ENCODE results near the gene MYCBPAP. TPM values are rescaled to one million over a fixed set of nuclear protein-coding genes. Genes with fewer than 3 reads are reported as not detected.

Gene MYCBPAP
- total RNA-seq, 6 experiments from 2014 or later, result 0.51 TPM; not detected in 5

- no peak overlapping the region for H3K27ac ChIP-seq
- 78% methylated on average over 9 of the region's 12 CpGs for WGBS (ENCODE audit: insufficient coverage, low coverage, low lambda C conversion rate, missing lambda C conversion rate)
Measured at GRCh38 chr17:50573866-50574611, 65.8 kb downstream of the MYCBPAP start.

DNA sequence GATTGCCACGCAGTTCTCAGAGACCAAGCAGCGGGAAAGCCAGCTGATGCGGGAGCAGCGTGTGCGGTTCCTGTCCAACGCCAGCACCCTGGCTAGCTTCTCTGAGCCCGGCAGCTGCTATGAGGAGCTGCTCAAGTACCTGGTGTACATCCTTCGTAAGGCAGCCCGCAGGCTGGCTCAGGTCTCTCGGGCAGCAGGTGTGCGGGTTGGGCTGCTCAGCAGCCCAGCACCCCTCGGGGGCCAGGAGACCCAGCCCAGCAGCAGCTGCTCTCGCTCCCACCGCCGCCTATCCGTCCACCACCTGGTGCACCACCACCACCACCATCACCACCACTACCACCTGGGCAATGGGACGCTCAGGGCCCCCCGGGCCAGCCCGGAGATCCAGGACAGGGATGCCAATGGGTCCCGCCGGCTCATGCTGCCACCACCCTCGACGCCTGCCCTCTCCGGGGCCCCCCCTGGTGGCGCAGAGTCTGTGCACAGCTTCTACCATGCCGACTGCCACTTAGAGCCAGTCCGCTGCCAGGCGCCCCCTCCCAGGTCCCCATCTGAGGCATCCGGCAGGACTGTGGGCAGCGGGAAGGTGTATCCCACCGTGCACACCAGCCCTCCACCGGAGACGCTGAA is 67.5 kb downstream of the MYCBPAP start:
- WGBS (ENCODE audit: insufficient coverage, low coverage, low lambda C conversion rate, missing lambda C conversion rate), result 43% methylated on average over 1 of the region's 33 CpGs
- ATAC-seq, result no peak

More at GRCh38 chr17:50573866-50574611, 65.8 kb downstream of the MYCBPAP start:
- Histone ChIP-seq H3K27me3 (no peaks in the 10 kb centered on the region), H3K4me3 (no peak overlapping the region), H3K4me1 (no peaks in the 10 kb centered on the region), H3K9me3 (no peaks in the 10 kb centered on the region), H3K36me3 (no peaks in the 10 kb centered on the region)
- intact Hi-C loops (cut with DNase I), result no loop called here
- no peak for DNase-seq
- TF ChIP-seq POLR2A (IDR thresholded peaks at IDR 0.05) (no peak), CTCF (IDR thresholded peaks at IDR 0.05) (no peak)
- no peak for ATAC-seq

GRCh38 chr17:50576864-50577263 is 68.6 kb downstream of the MYCBPAP start:
- Histone ChIP-seq H3K9me3 (no peaks in the 10 kb centered on the region), H3K4me3 (no peak overlapping the region), H3K27ac (no peak overlapping the region), H3K36me3 (no peaks in the 10 kb centered on the region), H3K27me3 (no peaks in the 10 kb centered on the region), H3K4me1 (no peaks in the 10 kb centered on the region)
- ATAC-seq (no peak), DNase-seq (no peak)
- intact Hi-C loops (cut with DNase I), result no loop called here
- no peak for TF ChIP-seq CTCF (IDR thresholded peaks at IDR 0.05)
- TF ChIP-seq POLR2A (IDR thresholded peaks at IDR 0.05), result no peak
- WGBS (ENCODE audit: insufficient coverage, low coverage, low lambda C conversion rate, missing lambda C conversion rate), result 54% methylated on average over 8 of the region's 13 CpGs

More for the DNA sequence above, 67.5 kb downstream of the MYCBPAP start:
- no peaks in the 10 kb centered on the region for H3K9me3 ChIP-seq
- no peak overlapping the region for H3K4me3 ChIP-seq
- intact Hi-C loops (cut with DNase I), result no loop called here
- H3K27me3 ChIP-seq, result no peaks in the 10 kb centered on the region
- H3K36me3 ChIP-seq, result no peaks in the 10 kb centered on the region
- TF ChIP-seq CTCF (IDR thresholded peaks at IDR 0.05) (no peak), POLR2A (IDR thresholded peaks at IDR 0.05) (no peak)
- no peaks in the 10 kb centered on the region for H3K4me1 ChIP-seq
- no peak for DNase-seq
- no peak overlapping the region for H3K27ac ChIP-seq

- no peaks in the 10 kb centered on the region for H3K27me3 ChIP-seq
- no peaks in the 10 kb centered on the region for H3K9me3 ChIP-seq
- no peaks in the 10 kb centered on the region for H3K36me3 ChIP-seq
- TF ChIP-seq POLR2A (IDR thresholded peaks at IDR 0.05) (no peak), CTCF (IDR thresholded peaks at IDR 0.05) (no peak)
- H3K4me3 ChIP-seq, result no peak overlapping the region
- DNase-seq (no peak), ATAC-seq (no peak)
- no peaks in the 10 kb centered on the region for H3K4me1 ChIP-seq
- H3K27ac ChIP-seq, result no peak overlapping the region
- intact Hi-C loops (cut with DNase I), result no loop called here
- 91% methylated on average over 4 of the region's 13 CpGs for WGBS (ENCODE audit: insufficient coverage, low coverage, low lambda C conversion rate, missing lambda C conversion rate)
Measured at GRCh38 chr17:50577451-50577954, 69.3 kb downstream of the MYCBPAP start.

Measured in right lobe of liver (tissue), 6 donors.